Inflammatory macrophage (primary cell): Measurements from ENCODE around the gene STRADB.
"Not testable (repeated sequence)": the region's sequence is repeated elsewhere in the genome, so short reads cannot be mapped to it uniquely, and the experiment has no call there.

Experiments used
- DNase-seq, 2 donors: peaks; one replicate each; pipeline ENCODE4 v3.0.0-alpha.2; 2020 to 2022
- total RNA-seq, 18 experiments: gene quantifications; one replicate each; lab custom pipeline; 2026; ENCODE audit warnings: mixed read lengths in 6 of 18, inconsistent platforms in 2 of 18; lab: John Stamatoyannopoulos, UW

The STRADB gene
- 14.3 to 45.0 (median 28.9) reads per million in 18 experiments for total RNA-seq

- DNase-seq: peak; percentile 97 to 98
These were observed at the start of gene STRADB, which contains the start of gene TRAK2 for GRCh38 chr2:201451292-201452057. Gene STRADB, plus strand, starts transcription at chr2:201451740. Its CDS starts 3,101 bp downstream, at chr2:201454841. Gene TRAK2, minus strand, starts transcription at chr2:201451458. Its CDS starts 30,951 bp downstream, at chr2:201420507.

GRCh38 chr2:201401815-201402214 is 49.7 kb upstream of the STRADB start:
- DNase-seq: no peak

- DNase-seq: no peak
These were observed 48.6 kb upstream of the STRADB start for GRCh38 chr2:201402651-201403562.

GRCh38 chr2:201403880-201404279 is 47.7 kb upstream of the STRADB start:
- no peak for DNase-seq

- no peak for DNase-seq
These were observed 46.8 kb upstream of the STRADB start for GRCh38 chr2:201404699-201405280.

- DNase-seq: peak; percentile 14 to 87
These were observed 45.4 kb upstream of the STRADB start for GRCh38 chr2:201406077-201406662.

GRCh38 chr2:201407265-201407664 is 44.3 kb upstream of the STRADB start:
- DNase-seq: no peak

GRCh38 chr2:201408931-201409330 is 42.6 kb upstream of the STRADB start:
- no peak for DNase-seq

- DNase-seq: no peak
These were observed 40.1 kb upstream of the STRADB start for GRCh38 chr2:201411421-201411820.

- no peak for DNase-seq
These were observed 38.4 kb upstream of the STRADB start for GRCh38 chr2:201413143-201413542.

- no peak for DNase-seq
These were observed 38.0 kb upstream of the STRADB start for GRCh38 chr2:201413552-201413951.

- DNase-seq: no peak
These were observed 37.2 kb upstream of the STRADB start for GRCh38 chr2:201414099-201415023.

- DNase-seq: no peak
These were observed 36.4 kb upstream of the STRADB start for GRCh38 chr2:201415149-201415548.

GRCh38 chr2:201419057-201419635 is 32.4 kb upstream of the STRADB start:
- DNase-seq: no peak

GRCh38 chr2:201419986-201420385 is 31.6 kb upstream of the STRADB start:
- no peak for DNase-seq

- DNase-seq: peak; percentile 35 to 43
These were observed 31.0 kb upstream of the STRADB start for GRCh38 chr2:201420442-201421113.

GRCh38 chr2:201425952-201426351 is 25.6 kb upstream of the STRADB start:
- no peak for DNase-seq

- not testable (repeated sequence) for DNase-seq
These were observed 23.2 kb upstream of the STRADB start for GRCh38 chr2:201428366-201428765.

GRCh38 chr2:201429835-201430234 is 21.7 kb upstream of the STRADB start:
- DNase-seq: not testable (repeated sequence)

- DNase-seq: not testable (repeated sequence)
These were observed 21.2 kb upstream of the STRADB start for GRCh38 chr2:201430322-201430721.
